HCT116 (cell line): ENCODE data around the gene BCL7A. TPM values are rescaled to one million over a fixed set of nuclear protein-coding genes. Genes with fewer than 3 reads are reported as not detected.

Experiments
- ATAC-seq: fragments of 200-7000 bp; cut with Tn5 transposase; 2 replicates; pipeline ENCODE4 v1.9.1; 2020; ENCODE audit warnings: mild to moderate bottlenecking, moderate library complexity
- BruUV-seq: library from RNA; stranded (reverse); fragments of 400-500 nt; replicated peaks from 2 replicates; lab custom pipeline; 2021; lab: Mats Ljungman, UMichigan
- CTCF ChIA-PET: fragments of 300-600 bp; sonication (Branson Sonifier 250); formaldehyde crosslinking; loops from one replicate; lab custom pipeline; 2021; ENCODE audit warnings: antibody characterized with exemption; lab: Charles Lee
- POLR2A ChIA-PET: fragments of 300-600, 350-600 bp; sonication (Branson Sonifier 250); formaldehyde crosslinking; loops from one replicate; lab custom pipeline; 2021; ENCODE audit warnings: antibody characterized with exemption; lab: Charles Lee
- RAD21 ChIA-PET, 2 experiments: fragments of 300-600 bp; sonication (Branson Sonifier 250); formaldehyde crosslinking; loops; one replicate each; lab custom pipeline; 2023; ENCODE audit warnings: low total read pairs in 2 of 2; ENCODE audit not compliant: uncharacterized antibody in 2 of 2, unreplicated experiment in 2 of 2, low non-redundant PET in 1 of 2; lab: Charles Lee
- DNase-seq: peaks from one replicate; pipeline ENCODE4 v3.0.0-alpha.2; 2010; ENCODE audit warnings: low read depth, low spot score
- H2AFZ ChIP-seq: fragments of 200-600 bp; shearing (Covaris generic), sonication (generic); 2 replicates; pipeline ENCODE4 v1.6.1; 2017; ENCODE audit warnings: low read depth, mixed run types, mixed read lengths, antibody characterized with exemption, low read length; ENCODE audit not compliant: poor library complexity, severe bottlenecking
- H3K27ac ChIP-seq: 2 replicates; pipeline ENCODE4 v1.5.1; 2012; ENCODE audit warnings: low read depth, low read length
- H3K27me3 ChIP-seq: fragments of 200-600 bp; sonication (generic); 2 replicates; pipeline ENCODE4 v1.6.1; 2016; ENCODE audit warnings: mixed run types, low read length, mixed read lengths; ENCODE audit not compliant: insufficient read depth
- H3K36me3 ChIP-seq, 2 experiments: fragments of 200-500 bp in 1 of 2; fragments of 200-600 bp in 1 of 2; sonication (Bioruptor generic) in 1 of 2; sonication (generic) in 1 of 2; 2 replicates each; pipeline versions ENCODE4 v1.5.1 to v1.6.1; 2014 to 2016; ENCODE audit warnings: low read length in 2 of 2, inconsistent platforms in 1 of 2, mixed read lengths in 1 of 2, mixed run types in 1 of 2; ENCODE audit not compliant: insufficient read depth in 2 of 2, control insufficient read depth in 1 of 2
- H3K4me1 ChIP-seq, 2 experiments: fragments of 200-600 bp in 1 of 2; sonication (generic) in 1 of 2; 2 replicates each; pipeline versions ENCODE4 v1.5.1 to v1.6.1; 2012 to 2017; ENCODE audit warnings: low read length in 2 of 2, inconsistent platforms in 1 of 2, mild to moderate bottlenecking in 1 of 2, mixed read lengths in 1 of 2, mixed run types in 1 of 2, moderate library complexity in 1 of 2; ENCODE audit not compliant: insufficient read depth in 2 of 2, control insufficient read depth in 1 of 2
- H3K4me2 ChIP-seq: fragments of 200-600 bp; sonication (generic); 2 replicates; pipeline ENCODE4 v1.6.1; 2017; ENCODE audit warnings: mixed run types, low read length, mixed read lengths
- H3K4me3 ChIP-seq, 2 experiments: fragments of 200-600 bp in 1 of 2; sonication (generic) in 1 of 2; replicated peaks in 1 of 2; 2 replicates each; pipeline ENCODE4 v1.5.1; 2011 to 2016; ENCODE audit warnings: low read length in 2 of 2, control low read depth in 1 of 2, low read depth in 1 of 2, mild to moderate bottlenecking in 1 of 2, mixed read lengths in 1 of 2, mixed run types in 1 of 2
- H3K79me2 ChIP-seq: fragments of 200-600 bp; sonication (generic); 2 replicates; pipeline ENCODE4 v1.6.1; 2017; ENCODE audit warnings: mild to moderate bottlenecking, mixed run types, low read length, moderate library complexity, mixed read lengths; ENCODE audit not compliant: insufficient read depth
- H3K9ac ChIP-seq: fragments of 200-600 bp; sonication (generic); 2 replicates; pipeline ENCODE4 v1.6.1; 2016; ENCODE audit warnings: low read length, mixed read lengths
- H3K9me2 ChIP-seq: fragments of 200-600 bp; sonication (generic), shearing (Covaris generic); 2 replicates; pipeline ENCODE4 v1.6.1; 2017; ENCODE audit warnings: mixed run types, mild to moderate bottlenecking, moderate library complexity; ENCODE audit not compliant: insufficient read depth
- H3K9me3 ChIP-seq, 2 experiments: fragments of 200-500 bp in 1 of 2; fragments of 200-600 bp in 1 of 2; sonication (Bioruptor generic) in 1 of 2; sonication (generic) in 1 of 2; 2 replicates each; pipeline ENCODE4 v1.6.1; 2014 to 2017; ENCODE audit warnings: low read length in 2 of 2, mixed read lengths in 2 of 2, inconsistent platforms in 1 of 2, low read depth in 1 of 2, mild to moderate bottlenecking in 1 of 2, mixed run types in 1 of 2, moderate library complexity in 1 of 2; ENCODE audit not compliant: control insufficient read depth in 1 of 2, insufficient read depth in 1 of 2
- H4K20me1 ChIP-seq: fragments of 200-600 bp; sonication (generic), shearing (Covaris generic); 2 replicates; pipeline ENCODE4 v1.6.1; 2017; ENCODE audit warnings: mixed run types, mild to moderate bottlenecking, moderate library complexity; ENCODE audit not compliant: insufficient read depth
- CEBPB ChIP-seq: IDR thresholded peaks from 2 replicates; pipeline ENCODE4 v1.6.1; 2012; ENCODE audit warnings: low read depth
- EGR1 ChIP-seq: IDR thresholded peaks from 2 replicates; pipeline ENCODE4 v1.6.1; 2012; ENCODE audit warnings: low read depth
- ELF1 ChIP-seq: IDR thresholded peaks from 2 replicates; pipeline ENCODE4 v1.6.1; 2012; ENCODE audit warnings: low read depth, borderline replicate concordance
- EZH2 ChIP-seq: fragments of 200-600 bp; sonication (generic); IDR thresholded peaks from 2 replicates; pipeline ENCODE4 v1.6.1; 2017; ENCODE audit warnings: antibody characterized with exemption, mixed run types
- EZH2phosphoT487 ChIP-seq: fragments of 200-600 bp; IDR thresholded peaks from 2 replicates; pipeline ENCODE4 v1.6.1; 2018; ENCODE audit warnings: antibody characterized with exemption, borderline replicate concordance
- FOSL1 ChIP-seq: IDR thresholded peaks from 2 replicates; pipeline ENCODE4 v1.6.1; 2012; ENCODE audit warnings: low read depth
- JUND ChIP-seq: IDR thresholded peaks from 2 replicates; pipeline ENCODE4 v1.6.1; 2012
- POLR2A ChIP-seq: IDR thresholded peaks from 2 replicates; pipeline ENCODE4 v1.7.0; 2011; ENCODE audit warnings: borderline replicate concordance; ENCODE audit not compliant: insufficient read depth, insufficient read length; ENCODE audit errors: extremely low read depth
- POLR2AphosphoS5 ChIP-seq: IDR thresholded peaks from 2 replicates; pipeline ENCODE4 v1.6.1; 2011; ENCODE audit warnings: mild to moderate bottlenecking, low read depth, low read length, moderate library complexity
- RAD21 ChIP-seq: IDR thresholded peaks from 2 replicates; pipeline ENCODE4 v1.6.1; 2012; ENCODE audit warnings: low read depth, mild to moderate bottlenecking
- SIN3A ChIP-seq: IDR thresholded peaks from 2 replicates; pipeline ENCODE4 v1.6.1; 2012; ENCODE audit warnings: low read depth
- SRF ChIP-seq: IDR thresholded peaks from 2 replicates; pipeline ENCODE4 v1.6.1; 2012; ENCODE audit warnings: low read depth
- TCF7L2 ChIP-seq: IDR thresholded peaks from 2 replicates; pipeline ENCODE4 v1.7.0; 2011; ENCODE audit warnings: borderline replicate concordance, inconsistent platforms; ENCODE audit not compliant: insufficient read depth, insufficient read length; ENCODE audit errors: extremely low read depth
- YY1 ChIP-seq: IDR thresholded peaks from 2 replicates; pipeline ENCODE4 v1.6.1; 2011; ENCODE audit warnings: low read length, low read depth, moderate library complexity, mild to moderate bottlenecking; ENCODE audit not compliant: insufficient replicate concordance; ENCODE audit errors: extremely low read depth
- ZFX ChIP-seq: fragments of 450-650 bp; IDR thresholded peaks from 2 replicates; pipeline ENCODE4 v1.6.1; 2017
- ZNF274 ChIP-seq: fragments of 200-500 bp; sonication (Bioruptor generic); IDR thresholded peaks from 2 replicates; pipeline ENCODE4 v1.6.1; 2014; ENCODE audit warnings: mild to moderate bottlenecking, low read depth, low read length, inconsistent platforms
- intact Hi-C: fragments of 100-400 bp; cut with micrococcal nuclease; formaldehyde crosslinking; loops from 2 replicates; pipeline ENCODE4 v1.10.0; 2022
- total RNA-seq: library from RNA; stranded (reverse); gene quantifications from one replicate; pipeline ENCODE4 v1.2.1, GENCODE V29; 2021; ENCODE audit not compliant: unreplicated experiment
- TF ChIP-seq, protein P1 (sequence below): IDR thresholded peaks from 2 replicates; pipeline ENCODE4 v1.6.1; 2012
- TF ChIP-seq, protein P2 (sequence below): IDR thresholded peaks from 2 replicates; pipeline ENCODE4 v1.6.1; 2012
- TF ChIP-seq, protein P3 (sequence below), 3 experiments: fragments of 200-600 bp in 1 of 3; sonication (generic) in 1 of 3; IDR thresholded peaks in 2 of 3; conservative IDR thresholded peaks in 1 of 3; 2 replicates each; pipeline ENCODE4 v1.5.1; 2012 to 2017; ENCODE audit warnings: low read depth in 2 of 3, low read length in 2 of 3, antibody characterized with exemption in 1 of 3, borderline replicate concordance in 1 of 3, control low read depth in 1 of 3, mild to moderate bottlenecking in 1 of 3, mixed read lengths in 1 of 3, mixed run types in 1 of 3, moderate library complexity in 1 of 3; ENCODE audit not compliant: insufficient read depth in 1 of 3

BCL7A gene
- total RNA-seq, 1 experiment from 2014 or later, result 14.2 TPM

DNA sequence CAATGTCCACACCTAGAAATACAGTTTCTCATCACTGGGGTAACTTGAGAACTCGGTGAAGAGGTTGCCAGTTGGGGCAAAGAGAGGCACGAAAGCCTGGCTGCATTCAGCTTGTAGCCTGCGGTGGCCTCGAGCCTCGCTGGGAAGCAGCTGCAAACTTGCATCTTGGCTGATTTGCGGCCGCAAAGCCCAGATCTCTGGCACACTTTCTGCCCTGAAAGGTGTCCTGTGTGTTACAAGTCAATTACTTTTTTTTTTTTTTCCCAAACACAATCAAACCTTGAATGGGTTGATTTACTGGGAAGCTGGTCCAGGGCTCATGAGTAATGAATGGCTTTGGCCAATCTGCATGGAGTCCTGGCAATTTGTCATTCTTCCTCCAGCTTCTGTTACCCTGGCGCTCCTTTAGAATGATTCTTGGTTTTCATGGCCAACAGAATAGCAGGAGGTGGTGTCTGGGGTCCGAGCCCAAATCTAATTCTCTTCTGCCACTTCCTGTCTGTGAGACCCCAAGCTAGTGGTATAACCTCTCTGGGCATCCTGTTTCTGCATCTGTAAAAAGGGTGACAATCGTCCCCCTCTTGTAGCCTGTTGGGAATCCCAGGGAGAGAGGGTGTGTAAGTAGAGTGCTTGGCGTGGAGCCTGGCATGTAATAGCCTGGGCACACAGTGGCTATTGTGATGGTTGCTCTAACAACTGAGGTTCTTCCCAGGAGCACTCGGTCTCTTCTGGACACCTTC, 6.7 kb downstream of the BCL7A start (continued):
- TF ChIP-seq, protein P1, sequence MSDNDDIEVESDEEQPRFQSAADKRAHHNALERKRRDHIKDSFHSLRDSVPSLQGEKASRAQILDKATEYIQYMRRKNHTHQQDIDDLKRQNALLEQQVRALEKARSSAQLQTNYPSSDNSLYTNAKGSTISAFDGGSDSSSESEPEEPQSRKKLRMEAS, result no peak
- TF ChIP-seq SRF, result no peak
- TF ChIP-seq, protein P2, sequence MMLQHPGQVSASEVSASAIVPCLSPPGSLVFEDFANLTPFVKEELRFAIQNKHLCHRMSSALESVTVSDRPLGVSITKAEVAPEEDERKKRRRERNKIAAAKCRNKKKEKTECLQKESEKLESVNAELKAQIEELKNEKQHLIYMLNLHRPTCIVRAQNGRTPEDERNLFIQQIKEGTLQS, result no peak
- TF ChIP-seq YY1, result no peak
- no peak for TF ChIP-seq ELF1
- TF ChIP-seq POLR2AphosphoS5, result no peak
- TF ChIP-seq TCF7L2, result no peak
- no peak for TF ChIP-seq RAD21

DNA sequence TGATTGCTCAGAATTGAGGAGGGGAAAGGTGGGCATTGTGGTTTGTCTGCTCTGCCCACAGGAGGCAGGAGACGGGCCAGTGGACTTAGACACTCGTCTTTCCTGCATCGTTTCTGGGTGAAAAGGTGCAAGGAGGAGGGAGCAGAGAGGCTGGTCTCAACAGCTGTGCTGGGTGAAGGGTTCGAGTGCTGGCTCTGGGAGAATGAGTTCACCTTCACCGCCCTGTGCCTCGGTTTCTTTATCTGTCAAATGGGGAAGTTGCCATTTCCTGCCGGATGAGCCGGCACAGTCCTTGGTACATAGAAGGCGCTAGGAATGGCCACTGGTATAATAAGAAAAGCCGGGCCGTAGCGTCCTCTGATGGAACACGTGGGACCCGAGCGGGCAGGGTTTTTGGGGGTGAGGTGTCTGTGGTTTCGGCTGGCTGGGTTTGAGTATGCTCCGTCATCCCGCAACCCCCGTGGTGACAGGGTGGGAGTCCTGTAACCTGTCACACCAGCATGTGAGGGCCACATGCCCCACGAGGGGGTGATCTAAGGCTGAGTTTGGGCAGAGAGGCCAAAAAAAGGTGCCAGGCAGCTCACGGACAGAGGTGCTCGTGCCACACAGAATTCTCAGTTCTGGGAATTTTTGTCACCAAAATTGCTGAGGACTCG, 7.3 kb downstream of the BCL7A start:
- intact Hi-C loops, result no loop called here
- H3K36me3 ChIP-seq, result no peaks in the 10 kb centered on the region
- ATAC-seq (no peak), DNase-seq (no peak)
- ChIA-PET POLR2A (no interaction called here), CTCF (no interaction called here), RAD21 (no interaction called here)
- no TSS peak for BruUV-seq
- H3K4me3 ChIP-seq, result no peak overlapping the region
- H3K4me1 ChIP-seq, result peaks cover 5 to 8% of the 10 kb centered on the region in 2 experiments
- H4K20me1 ChIP-seq, result no peaks in the 10 kb centered on the region
- TF ChIP-seq FOSL1 (no peak), ZNF274 (no peak), EZH2phosphoT487 (no peak), SRF (no peak), ZFX (no peak), ELF1 (no peak), TCF7L2 (no peak), YY1 (no peak), RAD21 (no peak), CEBPB (no peak), POLR2A (no peak), EZH2 (no peak), SIN3A (no peak), JUND (no peak), EGR1 (no peak)
- TF ChIP-seq, protein P2, result no peak
- TF ChIP-seq, protein P3, sequence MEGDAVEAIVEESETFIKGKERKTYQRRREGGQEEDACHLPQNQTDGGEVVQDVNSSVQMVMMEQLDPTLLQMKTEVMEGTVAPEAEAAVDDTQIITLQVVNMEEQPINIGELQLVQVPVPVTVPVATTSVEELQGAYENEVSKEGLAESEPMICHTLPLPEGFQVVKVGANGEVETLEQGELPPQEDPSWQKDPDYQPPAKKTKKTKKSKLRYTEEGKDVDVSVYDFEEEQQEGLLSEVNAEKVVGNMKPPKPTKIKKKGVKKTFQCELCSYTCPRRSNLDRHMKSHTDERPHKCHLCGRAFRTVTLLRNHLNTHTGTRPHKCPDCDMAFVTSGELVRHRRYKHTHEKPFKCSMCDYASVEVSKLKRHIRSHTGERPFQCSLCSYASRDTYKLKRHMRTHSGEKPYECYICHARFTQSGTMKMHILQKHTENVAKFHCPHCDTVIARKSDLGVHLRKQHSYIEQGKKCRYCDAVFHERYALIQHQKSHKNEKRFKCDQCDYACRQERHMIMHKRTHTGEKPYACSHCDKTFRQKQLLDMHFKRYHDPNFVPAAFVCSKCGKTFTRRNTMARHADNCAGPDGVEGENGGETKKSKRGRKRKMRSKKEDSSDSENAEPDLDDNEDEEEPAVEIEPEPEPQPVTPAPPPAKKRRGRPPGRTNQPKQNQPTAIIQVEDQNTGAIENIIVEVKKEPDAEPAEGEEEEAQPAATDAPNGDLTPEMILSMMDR (IDR thresholded peaks at IDR 0.05 in 2 of 3, conservative IDR thresholded peaks at IDR 0.05 in 1 of 3; ENCODE audit: borderline replicate concordance in 1 of 3, insufficient read depth in 1 of 3, low read depth in 2 of 3, low read length in 2 of 3), result no peak
- no peaks in the 10 kb centered on the region for H3K27me3 ChIP-seq
- H3K27ac ChIP-seq, result no peak overlapping the region
- H2AFZ ChIP-seq, result no peak overlapping the region
- H3K9me2 ChIP-seq, result no peaks in the 10 kb centered on the region
- peaks cover 65% of the 10 kb centered on the region for H3K79me2 ChIP-seq
- H3K9me3 ChIP-seq, result no peaks in the 10 kb centered on the region
- H3K9ac ChIP-seq, result no peak overlapping the region
- H3K4me2 ChIP-seq, result no peak overlapping the region
